ENCODE results near the gene CARS2.

CARS2 gene

DNA sequence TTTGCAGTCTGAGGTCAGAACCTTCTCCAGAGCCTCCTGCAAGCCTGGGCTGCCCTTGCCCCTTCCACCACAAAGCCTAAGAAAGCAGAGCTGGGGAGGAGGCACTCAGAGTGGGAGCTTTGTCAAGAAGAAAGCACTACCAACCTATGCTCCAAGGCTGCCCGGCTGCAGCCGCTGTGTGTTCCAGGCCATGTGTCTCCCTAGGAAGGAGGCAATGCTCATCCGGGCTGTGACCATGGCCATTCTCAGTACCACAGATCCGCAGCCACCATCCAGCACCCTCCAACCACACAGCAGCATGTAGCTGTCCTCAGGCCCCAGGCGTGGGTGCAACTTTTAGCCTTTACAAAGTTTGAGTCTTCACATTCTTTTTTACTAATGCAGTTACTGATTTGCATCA lies 22.0 kb downstream of the CARS2 start:
- H3K4me3 ChIP-seq (ENCODE audit: low read depth, low read length), result no peak overlapping the region
- DNase-seq (ENCODE audit: low read depth), result no peak
- TF ChIP-seq, protein P1, sequence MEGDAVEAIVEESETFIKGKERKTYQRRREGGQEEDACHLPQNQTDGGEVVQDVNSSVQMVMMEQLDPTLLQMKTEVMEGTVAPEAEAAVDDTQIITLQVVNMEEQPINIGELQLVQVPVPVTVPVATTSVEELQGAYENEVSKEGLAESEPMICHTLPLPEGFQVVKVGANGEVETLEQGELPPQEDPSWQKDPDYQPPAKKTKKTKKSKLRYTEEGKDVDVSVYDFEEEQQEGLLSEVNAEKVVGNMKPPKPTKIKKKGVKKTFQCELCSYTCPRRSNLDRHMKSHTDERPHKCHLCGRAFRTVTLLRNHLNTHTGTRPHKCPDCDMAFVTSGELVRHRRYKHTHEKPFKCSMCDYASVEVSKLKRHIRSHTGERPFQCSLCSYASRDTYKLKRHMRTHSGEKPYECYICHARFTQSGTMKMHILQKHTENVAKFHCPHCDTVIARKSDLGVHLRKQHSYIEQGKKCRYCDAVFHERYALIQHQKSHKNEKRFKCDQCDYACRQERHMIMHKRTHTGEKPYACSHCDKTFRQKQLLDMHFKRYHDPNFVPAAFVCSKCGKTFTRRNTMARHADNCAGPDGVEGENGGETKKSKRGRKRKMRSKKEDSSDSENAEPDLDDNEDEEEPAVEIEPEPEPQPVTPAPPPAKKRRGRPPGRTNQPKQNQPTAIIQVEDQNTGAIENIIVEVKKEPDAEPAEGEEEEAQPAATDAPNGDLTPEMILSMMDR (IDR thresholded peaks at IDR 0.05; ENCODE audit: control insufficient read depth, extremely low read depth, insufficient read depth), result no peak

DNA sequence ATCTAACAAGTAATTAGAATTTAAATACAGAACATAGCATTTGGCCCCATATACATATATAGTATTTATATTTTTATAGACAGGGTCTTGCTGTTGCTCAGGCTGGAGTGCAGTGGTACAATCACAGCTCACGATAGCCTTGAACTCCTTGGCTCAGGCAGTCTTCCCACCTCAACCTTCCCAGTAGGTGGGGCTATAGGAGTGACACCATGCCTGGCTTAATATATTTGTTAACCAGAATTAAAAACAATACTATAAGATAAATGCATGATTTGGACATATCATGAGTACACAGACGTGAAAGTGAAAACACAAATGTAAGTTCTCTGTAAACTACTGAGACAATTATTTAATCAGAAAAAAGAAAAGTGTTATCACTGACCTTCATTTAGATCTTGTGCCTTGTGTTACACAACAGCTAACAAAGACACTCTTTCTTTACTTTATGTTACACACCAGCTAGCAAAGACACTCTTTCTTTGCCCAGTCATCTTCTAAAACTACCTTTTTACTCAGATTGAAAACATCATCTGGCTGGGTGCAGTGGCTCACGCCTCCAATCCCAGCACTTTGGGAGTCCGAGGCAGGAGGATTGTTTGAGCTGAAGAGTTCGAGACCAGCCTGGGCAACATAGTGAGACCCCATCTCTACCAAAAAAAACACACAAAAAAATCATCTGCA lies 22.6 kb downstream of the CARS2 start:
- TF ChIP-seq, protein P1 (IDR thresholded peaks at IDR 0.05; ENCODE audit: control insufficient read depth, extremely low read depth, insufficient read depth), result peak; percentile 31; the same call in 1 of the 2 replicates
- DNase-seq (ENCODE audit: low read depth), result no peak

DNA sequence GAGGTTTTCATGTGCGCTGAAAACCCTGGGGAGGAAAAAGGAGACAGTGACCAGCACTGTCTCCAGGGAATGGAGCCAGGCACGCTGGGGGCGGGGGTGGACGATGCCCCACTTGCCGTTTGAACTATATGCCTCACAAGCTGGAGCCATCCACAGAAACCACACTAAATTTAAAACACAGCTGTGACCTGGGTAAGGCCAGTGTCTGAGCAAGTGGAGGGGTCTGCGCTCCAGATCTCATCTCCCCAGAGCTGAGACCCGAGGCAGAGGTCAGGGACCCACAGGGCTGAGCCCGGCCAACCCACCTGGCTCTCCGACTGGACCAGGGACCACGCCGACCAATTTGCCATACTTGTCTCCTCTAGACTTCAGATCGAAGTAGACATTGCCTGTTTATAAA lies 23.2 kb downstream of the CARS2 start:
- H3K4me3 ChIP-seq (ENCODE audit: low read depth, low read length), result no peak overlapping the region
- TF ChIP-seq, protein P1 (IDR thresholded peaks at IDR 0.05; ENCODE audit: control insufficient read depth, extremely low read depth, insufficient read depth), result no peak
- no peak for DNase-seq (ENCODE audit: low read depth)

More for the DNA sequence above, 22.6 kb downstream of the CARS2 start:
- H3K4me3 ChIP-seq (ENCODE audit: low read depth, low read length), result no peak overlapping the region

DNA sequence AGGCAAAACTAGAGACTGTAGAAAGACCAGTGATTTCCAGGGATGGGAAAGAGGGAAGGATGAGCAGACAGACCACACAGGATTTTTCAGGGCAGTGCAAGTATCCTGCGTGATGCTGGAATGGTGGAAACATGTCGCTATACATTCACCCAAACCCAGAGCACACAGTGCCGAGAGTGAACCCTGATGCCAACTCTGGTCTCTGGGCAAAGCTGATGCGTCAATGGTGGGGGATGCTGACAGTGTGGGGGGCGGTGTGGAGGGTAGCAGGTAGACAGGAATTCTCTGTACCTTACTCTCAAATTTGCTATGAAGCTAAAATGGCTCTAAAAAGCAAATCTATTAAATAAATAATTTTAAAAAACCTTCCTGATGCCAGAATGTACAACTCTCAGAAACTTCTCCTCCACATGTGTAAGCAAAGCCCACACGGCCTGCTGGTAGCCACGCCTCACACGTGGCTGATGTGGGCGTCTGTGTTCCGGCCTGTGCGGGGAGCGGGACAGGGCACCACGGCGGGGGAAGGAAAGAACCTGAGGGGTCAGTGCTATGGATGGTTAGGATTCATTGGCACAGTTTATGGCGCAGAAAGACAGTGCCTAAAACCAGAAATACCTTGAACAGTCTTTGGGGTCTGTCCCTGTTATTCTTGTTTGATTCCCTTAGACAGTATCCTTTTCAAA lies 23.9 kb downstream of the CARS2 start:
- no peak for DNase-seq (ENCODE audit: low read depth)
- TF ChIP-seq, protein P1 (IDR thresholded peaks at IDR 0.05; ENCODE audit: control insufficient read depth, extremely low read depth, insufficient read depth), result no peak
- no peak overlapping the region for H3K4me3 ChIP-seq (ENCODE audit: low read depth, low read length)

DNA sequence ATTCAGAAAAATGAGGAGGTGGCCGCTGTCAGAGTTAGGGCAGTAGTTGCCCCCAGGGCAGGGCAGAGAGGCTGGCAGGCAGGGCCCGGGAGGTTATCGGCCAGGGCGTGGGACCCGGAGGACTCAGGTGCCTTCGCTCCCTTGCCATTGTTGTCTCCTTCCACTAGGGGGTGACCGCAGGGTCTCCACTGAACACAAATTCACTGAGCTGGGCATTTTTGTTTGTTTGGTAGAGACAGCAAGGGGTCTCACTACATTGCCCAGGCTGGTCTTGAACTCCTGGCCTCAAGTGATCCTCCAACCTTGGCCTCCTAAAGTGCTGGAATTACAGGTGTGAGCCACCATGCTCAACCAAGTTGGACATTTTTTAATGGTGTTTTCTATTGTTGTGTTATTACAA lies 25.1 kb downstream of the CARS2 start:
- no peak overlapping the region for H3K4me3 ChIP-seq (ENCODE audit: low read depth, low read length)
- TF ChIP-seq, protein P1 (IDR thresholded peaks at IDR 0.05; ENCODE audit: control insufficient read depth, extremely low read depth, insufficient read depth), result peak; percentile 12; the same call in 1 of the 2 replicates
- no peak for DNase-seq (ENCODE audit: low read depth)

DNA sequence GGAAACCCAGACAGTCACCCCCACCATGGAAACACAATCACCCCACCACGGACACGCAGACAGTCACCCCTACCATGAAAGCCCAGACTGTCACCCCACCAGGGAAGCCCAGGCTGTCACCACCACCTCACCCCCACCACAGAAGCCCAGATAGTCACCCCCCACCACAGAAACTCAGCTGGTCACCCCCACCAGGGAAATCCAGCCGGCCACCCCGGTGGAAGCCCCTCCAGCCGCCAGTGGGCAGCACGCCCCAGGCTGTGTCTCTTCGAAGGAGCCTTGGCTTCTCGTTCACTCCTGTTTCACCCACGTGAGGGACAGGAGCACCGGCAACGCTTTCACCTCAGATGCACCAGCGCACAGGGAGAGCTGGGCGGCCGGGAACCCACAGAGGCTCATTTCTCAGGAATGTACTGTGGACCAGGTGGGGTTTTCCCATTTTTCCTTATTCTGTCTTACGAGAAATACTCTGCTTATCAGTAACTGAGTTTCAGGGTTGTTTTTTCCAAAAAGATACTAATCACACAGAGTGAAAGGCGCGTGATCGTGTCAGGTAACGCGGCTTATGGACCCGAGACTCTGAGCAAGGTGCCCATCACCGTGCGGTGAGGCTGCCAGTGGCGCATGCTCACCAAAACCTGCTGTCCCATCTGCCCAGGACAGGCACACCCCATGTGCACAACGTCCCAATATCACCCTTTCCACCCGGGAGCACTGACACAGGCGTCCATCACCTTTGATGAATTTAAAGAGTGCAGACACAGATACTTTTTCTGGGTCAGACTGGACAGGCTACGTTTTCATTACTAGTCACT lies 28.0 kb downstream of the CARS2 start:
- no peak overlapping the region for H3K4me3 ChIP-seq (ENCODE audit: low read depth, low read length)
- DNase-seq (ENCODE audit: low read depth), result no peak
- TF ChIP-seq, protein P1 (IDR thresholded peaks at IDR 0.05; ENCODE audit: control insufficient read depth, extremely low read depth, insufficient read depth), result no peak
